ENCODE data around the gene TP53TG5.

- TF ChIP-seq, protein P1, sequence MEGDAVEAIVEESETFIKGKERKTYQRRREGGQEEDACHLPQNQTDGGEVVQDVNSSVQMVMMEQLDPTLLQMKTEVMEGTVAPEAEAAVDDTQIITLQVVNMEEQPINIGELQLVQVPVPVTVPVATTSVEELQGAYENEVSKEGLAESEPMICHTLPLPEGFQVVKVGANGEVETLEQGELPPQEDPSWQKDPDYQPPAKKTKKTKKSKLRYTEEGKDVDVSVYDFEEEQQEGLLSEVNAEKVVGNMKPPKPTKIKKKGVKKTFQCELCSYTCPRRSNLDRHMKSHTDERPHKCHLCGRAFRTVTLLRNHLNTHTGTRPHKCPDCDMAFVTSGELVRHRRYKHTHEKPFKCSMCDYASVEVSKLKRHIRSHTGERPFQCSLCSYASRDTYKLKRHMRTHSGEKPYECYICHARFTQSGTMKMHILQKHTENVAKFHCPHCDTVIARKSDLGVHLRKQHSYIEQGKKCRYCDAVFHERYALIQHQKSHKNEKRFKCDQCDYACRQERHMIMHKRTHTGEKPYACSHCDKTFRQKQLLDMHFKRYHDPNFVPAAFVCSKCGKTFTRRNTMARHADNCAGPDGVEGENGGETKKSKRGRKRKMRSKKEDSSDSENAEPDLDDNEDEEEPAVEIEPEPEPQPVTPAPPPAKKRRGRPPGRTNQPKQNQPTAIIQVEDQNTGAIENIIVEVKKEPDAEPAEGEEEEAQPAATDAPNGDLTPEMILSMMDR (IDR thresholded peaks at IDR 0.05), result no peak
- TF ChIP-seq POLR2A (IDR thresholded peaks at IDR 0.05), result no peak
Observed at GRCh38 chr20:45409521-45410272, 31.6 kb upstream of the TP53TG5 start.
